Peyer's patch (tissue), 4 donors: ENCODE results near the gene CSTF3. TPM values are rescaled to one million over a fixed set of nuclear protein-coding genes. Genes with fewer than 3 reads are reported as not detected.
"Not testable (repeated sequence)": the region's sequence is repeated elsewhere in the genome, so short reads cannot be mapped to it uniquely, and the experiment has no call there.

Experiments
- DNase-seq, 3 donors: peaks; one replicate each; pipeline ENCODE4 v3.0.0-alpha.2; 2017 to 2019
- H3K27ac ChIP-seq, 4 donors: fragments of 200-600 bp; sonication (generic); one replicate each; pipeline ENCODE4 v1.5.1; 2016 to 2019
- H3K27me3 ChIP-seq, 2 donors: fragments of 200-600 bp; sonication (generic); one replicate each; pipeline ENCODE4 v1.5.1; 2019
- H3K36me3 ChIP-seq, 3 donors: fragments of 200-600 bp; sonication (generic); one replicate each; pipeline ENCODE4 v1.5.1; 2016 to 2019
- H3K4me1 ChIP-seq, 4 donors: fragments of 200-600 bp; sonication (generic); one replicate each; pipeline ENCODE4 v1.5.1; 2016 to 2019
- H3K4me3 ChIP-seq, 4 donors: fragments of 200-600 bp; sonication (generic); 1 replicate in 3 of 4; 2 replicates in 1 of 4; pipeline ENCODE4 v1.5.1; 2016 to 2019; ENCODE audit warnings: mild to moderate bottlenecking in 1 of 4
- H3K9me3 ChIP-seq, 4 donors: fragments of 200-600 bp; sonication (generic); one replicate each; pipeline ENCODE4 v1.5.1; 2016 to 2019; ENCODE audit warnings: mild to moderate bottlenecking in 1 of 4
- POLR2A ChIP-seq, 2 donors: fragments of 450-650 bp; IDR thresholded peaks; one replicate each; pipeline ENCODE4 v1.5.1; 2017; ENCODE audit warnings: antibody characterized with exemption in 2 of 2, mild to moderate bottlenecking in 2 of 2, moderate library complexity in 2 of 2
- total RNA-seq, 4 donors: library from RNA; depleted of rRNA; stranded (reverse); fragments of >200 nt; gene quantifications; one replicate each; pipeline ENCODE4 v1.1.0, GENCODE V29; 2016
- TF ChIP-seq, protein P1 (sequence below), 6 experiments: fragments of 450-650 bp in 4 of 6; fragments of 200-600 bp in 2 of 6; sonication (generic) in 1 of 6; IDR thresholded peaks; one replicate each; pipeline ENCODE4 v1.5.1; 2017 to 2019; ENCODE audit warnings: antibody characterized with exemption in 6 of 6, mild to moderate bottlenecking in 3 of 6, moderate library complexity in 1 of 6

The CSTF3 gene
- total RNA-seq, 4 donors from 2014 or later = 18.5 to 28.9 (median 19.4) TPM

DNA sequence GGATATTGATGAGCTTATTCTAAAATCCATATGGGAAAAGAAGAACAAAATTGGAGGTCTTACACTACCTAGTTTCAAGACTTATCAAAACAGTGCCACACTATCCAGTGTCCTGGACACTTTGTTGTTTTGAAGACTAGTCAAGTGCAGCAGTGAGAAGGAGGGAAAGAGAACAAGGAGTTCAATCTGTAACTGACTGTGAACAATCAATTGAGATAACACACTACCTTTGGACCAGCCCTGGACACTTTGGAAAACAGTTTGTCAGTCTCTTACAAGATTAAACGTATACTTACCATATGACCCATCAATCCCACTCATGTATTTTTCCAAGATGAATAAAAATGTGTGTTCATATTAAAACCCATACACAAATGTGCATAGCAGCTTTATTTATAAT, 10.0 kb upstream of the CSTF3 start:
- Histone ChIP-seq H3K36me3 (no peaks in the 10 kb centered on the region), H3K27me3 (no peaks in the 10 kb centered on the region), H3K4me1 (peaks cover 0 to 18% (median 0%) of the 10 kb centered on the region in 4 donors), H3K4me3 (no peak overlapping the region), H3K9me3 (no peaks in the 10 kb centered on the region), H3K27ac (peak overlapping the region in 2 of 4 donors; percentile 34 to 48)
- DNase-seq = no peak
- no peak for TF ChIP-seq POLR2A (IDR thresholded peaks at IDR 0.05)
- TF ChIP-seq, protein P1, sequence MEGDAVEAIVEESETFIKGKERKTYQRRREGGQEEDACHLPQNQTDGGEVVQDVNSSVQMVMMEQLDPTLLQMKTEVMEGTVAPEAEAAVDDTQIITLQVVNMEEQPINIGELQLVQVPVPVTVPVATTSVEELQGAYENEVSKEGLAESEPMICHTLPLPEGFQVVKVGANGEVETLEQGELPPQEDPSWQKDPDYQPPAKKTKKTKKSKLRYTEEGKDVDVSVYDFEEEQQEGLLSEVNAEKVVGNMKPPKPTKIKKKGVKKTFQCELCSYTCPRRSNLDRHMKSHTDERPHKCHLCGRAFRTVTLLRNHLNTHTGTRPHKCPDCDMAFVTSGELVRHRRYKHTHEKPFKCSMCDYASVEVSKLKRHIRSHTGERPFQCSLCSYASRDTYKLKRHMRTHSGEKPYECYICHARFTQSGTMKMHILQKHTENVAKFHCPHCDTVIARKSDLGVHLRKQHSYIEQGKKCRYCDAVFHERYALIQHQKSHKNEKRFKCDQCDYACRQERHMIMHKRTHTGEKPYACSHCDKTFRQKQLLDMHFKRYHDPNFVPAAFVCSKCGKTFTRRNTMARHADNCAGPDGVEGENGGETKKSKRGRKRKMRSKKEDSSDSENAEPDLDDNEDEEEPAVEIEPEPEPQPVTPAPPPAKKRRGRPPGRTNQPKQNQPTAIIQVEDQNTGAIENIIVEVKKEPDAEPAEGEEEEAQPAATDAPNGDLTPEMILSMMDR (IDR thresholded peaks at IDR 0.05) = no peak

DNA sequence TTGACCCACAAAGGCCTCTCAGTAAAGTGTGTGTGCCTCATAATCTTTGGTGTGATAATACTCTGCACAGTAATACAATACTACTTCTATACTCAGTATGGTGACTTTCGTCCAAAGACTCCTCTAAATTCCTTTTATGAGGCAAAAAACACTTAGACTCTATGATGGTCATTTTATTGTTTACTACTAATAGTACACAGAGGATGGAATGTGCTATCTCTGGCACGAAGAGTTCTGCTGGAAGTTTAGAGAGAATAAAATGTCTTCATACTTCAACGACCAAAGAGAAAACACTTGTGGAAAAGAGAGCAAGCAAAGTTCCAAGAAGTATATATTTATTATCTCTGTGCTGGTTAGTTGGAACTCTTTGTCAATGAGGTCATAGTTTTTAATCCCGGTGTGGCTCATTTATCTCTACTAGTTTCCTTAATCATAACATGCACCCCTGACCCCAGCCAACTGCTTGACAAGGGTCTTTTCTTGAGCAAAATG, 7.5 kb upstream of the CSTF3 start:
- TF ChIP-seq POLR2A (IDR thresholded peaks at IDR 0.05) = no peak
- TF ChIP-seq, protein P1 (IDR thresholded peaks at IDR 0.05) = no peak
- H3K9me3 ChIP-seq = no peaks in the 10 kb centered on the region
- no peak for DNase-seq
- H3K36me3 ChIP-seq = no peaks in the 10 kb centered on the region
- peak overlapping the region in 2 of 4 donors; percentile 54 to 60 for H3K27ac ChIP-seq
- no peaks in the 10 kb centered on the region for H3K27me3 ChIP-seq
- H3K4me3 ChIP-seq = no peak overlapping the region
- peaks cover 0 to 18% (median 0%) of the 10 kb centered on the region in 4 donors for H3K4me1 ChIP-seq

DNA sequence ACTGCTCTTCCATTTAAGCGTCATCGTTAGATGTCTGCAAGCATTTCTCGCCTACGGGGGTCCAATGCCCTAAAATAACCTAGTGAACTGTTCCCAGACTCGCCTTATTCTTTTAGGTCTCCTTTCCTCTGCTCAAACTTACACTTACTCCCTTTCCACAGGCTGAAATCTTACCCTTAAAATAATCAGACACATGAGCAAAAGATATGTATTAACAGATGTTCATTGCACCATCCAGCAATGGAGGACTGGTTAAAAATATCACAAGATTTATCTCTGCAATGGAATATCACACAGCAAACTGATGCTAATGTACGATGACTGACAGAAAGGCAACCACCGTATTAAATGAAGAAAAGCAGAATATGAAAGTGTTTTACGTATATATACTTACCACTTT, 1.6 kb upstream of the CSTF3 start:
- Histone ChIP-seq H3K4me1 (peaks cover 0 to 31% (median 0%) of the 10 kb centered on the region in 4 donors), H3K9me3 (no peaks in the 10 kb centered on the region), H3K36me3 (no peaks in the 10 kb centered on the region), H3K4me3 (no peak overlapping the region), H3K27me3 (no peaks in the 10 kb centered on the region), H3K27ac (no peak overlapping the region)
- DNase-seq = no peak
- TF ChIP-seq, protein P1 (IDR thresholded peaks at IDR 0.05) = no peak
- TF ChIP-seq POLR2A (IDR thresholded peaks at IDR 0.05) = no peak

DNA sequence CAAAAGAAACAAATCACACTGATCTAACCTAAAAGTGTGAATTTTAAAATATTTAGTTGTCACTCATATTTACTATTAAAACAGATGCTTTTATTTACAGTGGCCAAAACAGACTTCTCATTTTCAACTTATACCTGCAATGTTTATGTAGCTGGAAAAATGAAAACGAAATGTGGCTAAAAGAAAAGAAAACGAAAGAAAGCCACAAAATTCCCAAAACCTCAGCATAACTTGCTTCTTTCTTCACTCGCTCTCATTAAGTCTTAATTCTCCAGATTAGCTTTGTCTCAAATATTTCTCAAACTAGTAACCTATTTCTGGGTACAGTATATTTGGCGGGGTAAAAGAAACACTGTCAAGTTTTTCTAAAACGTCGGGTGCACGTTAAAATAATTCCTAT, 693 bp downstream of the CSTF3 start:
- Histone ChIP-seq H3K27ac (peak overlapping the region in 3 of 4 donors; percentile 61 to 80 (median 74)), H3K9me3 (no peaks in the 10 kb centered on the region), H3K4me3 (peak overlapping the region; percentile 67 to 88 (median 81)), H3K36me3 (no peaks in the 10 kb centered on the region), H3K4me1 (peaks cover 0 to 28% (median 0%) of the 10 kb centered on the region in 4 donors), H3K27me3 (no peaks in the 10 kb centered on the region)
- DNase-seq = no peak
- TF ChIP-seq POLR2A (IDR thresholded peaks at IDR 0.05) = no peak
- TF ChIP-seq, protein P1 (IDR thresholded peaks at IDR 0.05) = no peak

DNA sequence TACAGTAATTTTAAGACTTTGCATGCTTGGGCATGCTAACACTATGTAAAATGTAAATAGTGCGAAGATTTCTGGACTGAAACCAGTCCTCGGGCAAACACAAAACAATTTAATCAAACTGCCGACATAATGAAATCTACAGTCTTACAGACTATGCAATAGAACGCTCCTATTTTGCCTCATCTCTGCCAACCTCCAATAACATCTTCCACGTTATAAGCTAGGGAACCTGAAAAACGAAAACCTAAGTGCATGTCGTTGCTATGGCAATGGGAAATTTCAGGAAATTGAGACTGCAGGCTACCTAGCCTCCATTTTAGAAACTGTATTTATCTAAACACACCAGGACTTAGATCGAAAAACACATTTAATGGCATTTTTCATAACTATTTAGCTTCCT, 1.1 kb downstream of the CSTF3 start:
- H3K27ac ChIP-seq = peak overlapping the region in 1 of 4 donors; percentile 80
- H3K4me1 ChIP-seq = peaks cover 0 to 28% (median 0%) of the 10 kb centered on the region in 4 donors
- no peak for DNase-seq

DNA sequence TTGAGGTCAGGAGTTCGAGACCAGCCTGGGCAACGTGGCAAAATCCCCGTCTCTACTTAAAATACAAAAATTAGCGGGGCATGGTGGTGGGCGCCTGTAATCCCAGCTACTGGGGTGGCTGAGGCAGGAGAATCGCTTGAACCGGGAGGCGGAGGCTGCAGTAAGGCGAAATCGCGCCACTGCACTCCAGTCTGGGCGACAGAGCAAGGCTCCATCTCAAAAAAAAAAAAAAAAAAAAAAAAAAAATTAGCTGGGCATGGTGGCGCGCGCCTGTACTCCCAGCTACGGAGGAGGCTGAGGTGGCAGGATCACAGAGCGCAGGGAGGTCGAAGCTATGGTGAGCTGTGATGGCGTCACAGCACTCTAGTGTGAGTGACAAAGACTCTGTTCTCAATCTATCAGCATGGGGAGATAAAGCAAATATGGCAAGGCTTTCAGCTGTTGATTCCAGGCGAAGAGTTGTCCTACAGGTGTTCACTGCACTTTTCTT, 1.9 kb downstream of the CSTF3 start:
- not testable (repeated sequence) for H3K27me3 ChIP-seq, H3K36me3 ChIP-seq, H3K9me3 ChIP-seq, H3K27ac ChIP-seq, DNase-seq
- H3K4me1 ChIP-seq = peaks cover 0 to 28% (median 0%) of the 10 kb centered on the region in 4 donors
- H3K4me3 ChIP-seq = peak overlapping the region in 2 of 4 donors; percentile 67 to 88

More for the DNA sequence above, 1.1 kb downstream of the CSTF3 start:
- no peaks in the 10 kb centered on the region for H3K9me3 ChIP-seq
- peak overlapping the region; percentile 67 to 88 (median 81) for H3K4me3 ChIP-seq
- H3K36me3 ChIP-seq = no peaks in the 10 kb centered on the region
- no peak for TF ChIP-seq POLR2A (IDR thresholded peaks at IDR 0.05)
- TF ChIP-seq, protein P1 (IDR thresholded peaks at IDR 0.05) = no peak
- no peaks in the 10 kb centered on the region for H3K27me3 ChIP-seq
